Measurements from ENCODE around the gene HOXC9.

Gene HOXC9

GRCh38 chr12:54036620-54037359 is 36.8 kb downstream of the HOXC9 start:
- TF ChIP-seq EZH2phosphoT487 (conservative IDR thresholded peaks at IDR 0.05; ENCODE audit: low read length) (no peak), CTCF (IDR thresholded peaks at IDR 0.05; ENCODE audit: insufficient read depth, low read length, poor library complexity, severe bottlenecking) (no peak)
- no peaks in the 10 kb centered on the region for H3F3A ChIP-seq (ENCODE audit: insufficient read depth)
- no peak overlapping the region for H3K4me3 ChIP-seq (ENCODE audit: insufficient read depth, low read length, poor library complexity, severe bottlenecking)
- H3K9ac ChIP-seq (ENCODE audit: low read length), result no peak overlapping the region
- H4K20me1 ChIP-seq (ENCODE audit: low read depth, low read length), result no peaks in the 10 kb centered on the region
- H2AFZ ChIP-seq (ENCODE audit: low read depth, low read length, severe bottlenecking), result no peak overlapping the region
- no peaks in the 10 kb centered on the region for H3K9me3 ChIP-seq (ENCODE audit: insufficient read depth, low read length)
- H3K27me3 ChIP-seq (ENCODE audit: low read length), result no peaks in the 10 kb centered on the region
- H3K4me2 ChIP-seq (ENCODE audit: low read depth, low read length, poor library complexity, severe bottlenecking), result no peak overlapping the region
- H3K79me2 ChIP-seq (ENCODE audit: insufficient read depth, low read length), result no peaks in the 10 kb centered on the region
- no peaks in the 10 kb centered on the region for H3K36me3 ChIP-seq (ENCODE audit: low read length)
- no peaks in the 10 kb centered on the region for H3K9me2 ChIP-seq (replicated peaks; ENCODE audit: insufficient read depth, low read length)
- H3K27ac ChIP-seq (ENCODE audit: low read depth, low read length), result no peak overlapping the region

GRCh38 chr12:54037360-54038283 is 37.7 kb downstream of the HOXC9 start:
- no peaks in the 10 kb centered on the region for H3K79me2 ChIP-seq (ENCODE audit: insufficient read depth, low read length)
- H4K20me1 ChIP-seq (ENCODE audit: low read depth, low read length), result no peaks in the 10 kb centered on the region
- H2AFZ ChIP-seq (ENCODE audit: low read depth, low read length, severe bottlenecking), result no peak overlapping the region
- H3K27me3 ChIP-seq (ENCODE audit: low read length), result no peaks in the 10 kb centered on the region
- H3F3A ChIP-seq (ENCODE audit: insufficient read depth), result no peaks in the 10 kb centered on the region
- no peaks in the 10 kb centered on the region for H3K36me3 ChIP-seq (ENCODE audit: low read length)
- no peak overlapping the region for H3K27ac ChIP-seq (ENCODE audit: low read depth, low read length)
- H3K4me3 ChIP-seq (ENCODE audit: insufficient read depth, low read length, poor library complexity, severe bottlenecking), result no peak overlapping the region
- no peak overlapping the region for H3K9ac ChIP-seq (ENCODE audit: low read length)
- no peaks in the 10 kb centered on the region for H3K9me3 ChIP-seq (ENCODE audit: insufficient read depth, low read length)
- TF ChIP-seq CTCF (IDR thresholded peaks at IDR 0.05; ENCODE audit: insufficient read depth, low read length, poor library complexity, severe bottlenecking), result no peak
- no peak for TF ChIP-seq EZH2phosphoT487 (conservative IDR thresholded peaks at IDR 0.05; ENCODE audit: low read length)
- H3K4me2 ChIP-seq (ENCODE audit: low read depth, low read length, poor library complexity, severe bottlenecking), result no peak overlapping the region
- H3K9me2 ChIP-seq (replicated peaks; ENCODE audit: insufficient read depth, low read length), result no peaks in the 10 kb centered on the region

- Histone ChIP-seq H3K79me2 (ENCODE audit: insufficient read depth, low read length) (no peaks in the 10 kb centered on the region), H2AFZ (ENCODE audit: low read depth, low read length, severe bottlenecking) (no peak overlapping the region), H4K20me1 (ENCODE audit: low read depth, low read length) (no peaks in the 10 kb centered on the region), H3K27ac (ENCODE audit: low read depth, low read length) (no peak overlapping the region), H3K27me3 (ENCODE audit: low read length) (no peaks in the 10 kb centered on the region), H3K36me3 (ENCODE audit: low read length) (no peaks in the 10 kb centered on the region), H3K4me2 (ENCODE audit: low read depth, low read length, poor library complexity, severe bottlenecking) (no peak overlapping the region), H3K9me2 (replicated peaks; ENCODE audit: insufficient read depth, low read length) (no peaks in the 10 kb centered on the region), H3K9me3 (ENCODE audit: insufficient read depth, low read length) (no peaks in the 10 kb centered on the region), H3K9ac (ENCODE audit: low read length) (no peak overlapping the region), H3F3A (ENCODE audit: insufficient read depth) (no peaks in the 10 kb centered on the region), H3K4me3 (ENCODE audit: insufficient read depth, low read length, poor library complexity, severe bottlenecking) (no peak overlapping the region)
- TF ChIP-seq EZH2phosphoT487 (conservative IDR thresholded peaks at IDR 0.05; ENCODE audit: low read length) (no peak), CTCF (IDR thresholded peaks at IDR 0.05; ENCODE audit: insufficient read depth, low read length, poor library complexity, severe bottlenecking) (no peak)
These were observed 38.4 kb downstream of the HOXC9 start for GRCh38 chr12:54038284-54038870.
